T-cell (primary cell): Measurements from ENCODE around the gene GNPAT. TPM values are rescaled to one million over a fixed set of nuclear protein-coding genes. Genes with fewer than 3 reads are reported as not detected.
"Not testable (repeated sequence)": the region's sequence is repeated elsewhere in the genome, so short reads cannot be mapped to it uniquely, and the experiment has no call there.

Source experiments
- ATAC-seq, 4 experiments: fragments of 200-7000 bp in 3 of 4; fragments of 150-1000 bp in 1 of 4; cut with Tn5 transposase; replicated peaks in 1 of 4; 1 replicate in 3 of 4; 2 replicates in 1 of 4; pipeline ENCODE4 v1.10.0; 2021; ENCODE audit warnings: moderate library complexity in 3 of 4, mild to moderate bottlenecking in 2 of 4, moderate number of reproducible peaks in 1 of 4
- CTCF ChIA-PET, 2 donors: fragments of 300-600 bp; sonication (Branson Sonifier 250); formaldehyde crosslinking; loops; one replicate each; lab custom pipeline; 2022; ENCODE audit warnings: antibody characterized with exemption in 2 of 2; lab: Charles Lee
- POLR2A ChIA-PET, 2 donors: fragments of 300-600 bp; sonication (Branson Sonifier 250); formaldehyde crosslinking; loops; one replicate each; lab custom pipeline; 2022; ENCODE audit warnings: antibody characterized with exemption in 2 of 2; lab: Charles Lee
- DNase-seq, 35 experiments: peaks; one replicate each; pipeline versions ENCODE4 v3.0.0 to v3.0.0-alpha.2; 2013 to 2023
- H3K27ac ChIP-seq: one replicate; pipeline ENCODE4 v1.5.1; 2013; ENCODE audit warnings: low read length
- H3K27me3 ChIP-seq, 2 experiments: replicated peaks in 1 of 2; 1 replicate in 1 of 2; 2 replicates in 1 of 2; pipeline versions ENCODE4 v1.6.1 to v1.7.0; 2013; ENCODE audit warnings: low read length in 1 of 2, mixed read lengths in 1 of 2; ENCODE audit not compliant: control insufficient read depth in 2 of 2, insufficient read depth in 2 of 2; ENCODE audit errors: extremely low read depth in 1 of 2
- H3K36me3 ChIP-seq, 2 donors: 1 replicate in 1 of 2; 2 replicates in 1 of 2; pipeline versions ENCODE4 v1.6.1 to v1.7.0; 2013; ENCODE audit warnings: low read length in 1 of 2; ENCODE audit not compliant: control insufficient read depth in 2 of 2, insufficient read depth in 1 of 2; ENCODE audit errors: extremely low read depth in 1 of 2
- H3K4me1 ChIP-seq, 2 experiments: 1 replicate in 1 of 2; 2 replicates in 1 of 2; pipeline versions ENCODE4 v1.6.1 to v1.7.0; 2013; ENCODE audit warnings: low read length in 2 of 2, mixed read lengths in 1 of 2; ENCODE audit not compliant: insufficient read depth in 2 of 2, control insufficient read depth in 1 of 2; ENCODE audit errors: extremely low read depth in 1 of 2
- H3K4me3 ChIP-seq, 2 donors: 1 replicate in 1 of 2; 2 replicates in 1 of 2; pipeline versions ENCODE4 v1.5.1 to v1.7.0; 2013; ENCODE audit warnings: mild to moderate bottlenecking in 2 of 2, low read length in 1 of 2, moderate library complexity in 1 of 2; ENCODE audit not compliant: control insufficient read depth in 1 of 2; ENCODE audit errors: extremely low read depth in 1 of 2
- H3K9me3 ChIP-seq: 2 replicates; pipeline ENCODE4 v1.7.0; 2013
- H3K27ac Mint-ChIP-seq, 2 donors: one replicate each; pipeline ENCODE4 v1.8.0; 2020 to 2021; ENCODE audit warnings: mild to moderate bottlenecking in 2 of 2, mixed read lengths in 2 of 2
- H3K27me3 Mint-ChIP-seq, 2 donors: one replicate each; pipeline ENCODE4 v1.8.0; 2021 to 2022; ENCODE audit warnings: mixed read lengths in 2 of 2
- H3K36me3 Mint-ChIP-seq: one replicate; pipeline ENCODE4 v1.8.0; 2021; ENCODE audit warnings: mixed read lengths
- H3K4me1 Mint-ChIP-seq, 3 donors: one replicate each; pipeline ENCODE4 v1.8.0; 2020 to 2022; ENCODE audit warnings: mixed read lengths in 3 of 3, mild to moderate bottlenecking in 1 of 3
- H3K4me3 Mint-ChIP-seq, 3 donors: one replicate each; pipeline ENCODE4 v1.8.0; 2020 to 2022; ENCODE audit warnings: mild to moderate bottlenecking in 3 of 3, mixed read lengths in 3 of 3, moderate library complexity in 3 of 3
- H3K9me3 Mint-ChIP-seq, 3 donors: one replicate each; pipeline ENCODE4 v1.8.0; 2020 to 2022; ENCODE audit warnings: mixed read lengths in 3 of 3
- WGBS: methylation state at CpG from one replicate; pipeline ENCODE4 v1.1.5; 2013; ENCODE audit warnings: missing lambda C conversion rate; ENCODE audit not compliant: insufficient coverage; 5-methylcytosine and 5-hydroxymethylcytosine counted together
- total RNA-seq, 35 experiments: library from RNA in 6 of 35; stranded (reverse) in 6 of 35; fragments of 120-200 nt in 1 of 35; gene quantifications; one replicate each; pipeline versions ENCODE4 v1.2.1 to v1.2.4 and lab custom pipeline; 2013 to 2026

Gene GNPAT
- total RNA-seq, 5 donors from 2014 or later (not counting 1 experiment from before 2014, with no cell fraction given) = 23.7 to 36.9 (median 35.5) TPM

DNA sequence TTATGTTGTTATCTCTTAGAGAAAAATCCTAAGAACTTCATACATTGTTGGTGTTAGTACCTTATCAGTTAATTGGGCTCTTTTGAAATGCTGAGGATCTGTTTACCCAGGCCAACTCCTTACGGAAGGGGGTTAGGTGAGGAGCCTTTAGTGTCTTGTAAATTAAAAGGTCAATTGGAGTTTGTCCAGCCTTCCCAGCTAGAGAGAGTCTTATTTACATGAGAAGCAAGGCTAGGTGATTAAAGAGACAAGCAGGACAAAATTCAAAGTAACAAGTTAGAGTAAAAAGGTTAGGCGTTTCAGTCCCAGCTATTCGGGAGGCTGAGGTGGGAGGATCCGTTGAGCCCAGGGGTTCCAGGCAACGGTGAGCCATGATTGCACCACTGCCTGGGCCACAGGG, 28.7 kb upstream of the GNPAT start:
- WGBS = 100% methylated on average over 1 of the region's 5 CpGs
- H3K27me3 Mint-ChIP-seq, H3K36me3 ChIP-seq, H3K27ac Mint-ChIP-seq, ATAC-seq, H3K4me3 Mint-ChIP-seq, H3K27ac ChIP-seq, DNase-seq, H3K4me3 ChIP-seq, H3K9me3 ChIP-seq, CTCF ChIA-PET, H3K9me3 Mint-ChIP-seq, POLR2A ChIA-PET, H3K36me3 Mint-ChIP-seq: not testable (repeated sequence)
- Histone ChIP-seq H3K27me3 (peaks cover 0 to 17% of the 10 kb centered on the region in 2 experiments), H3K4me1 (peaks cover 0 to 18% of the 10 kb centered on the region in 2 experiments)
- H3K4me1 Mint-ChIP-seq = peaks cover 13 to 17% (median 16%) of the 10 kb centered on the region in 3 donors

DNA sequence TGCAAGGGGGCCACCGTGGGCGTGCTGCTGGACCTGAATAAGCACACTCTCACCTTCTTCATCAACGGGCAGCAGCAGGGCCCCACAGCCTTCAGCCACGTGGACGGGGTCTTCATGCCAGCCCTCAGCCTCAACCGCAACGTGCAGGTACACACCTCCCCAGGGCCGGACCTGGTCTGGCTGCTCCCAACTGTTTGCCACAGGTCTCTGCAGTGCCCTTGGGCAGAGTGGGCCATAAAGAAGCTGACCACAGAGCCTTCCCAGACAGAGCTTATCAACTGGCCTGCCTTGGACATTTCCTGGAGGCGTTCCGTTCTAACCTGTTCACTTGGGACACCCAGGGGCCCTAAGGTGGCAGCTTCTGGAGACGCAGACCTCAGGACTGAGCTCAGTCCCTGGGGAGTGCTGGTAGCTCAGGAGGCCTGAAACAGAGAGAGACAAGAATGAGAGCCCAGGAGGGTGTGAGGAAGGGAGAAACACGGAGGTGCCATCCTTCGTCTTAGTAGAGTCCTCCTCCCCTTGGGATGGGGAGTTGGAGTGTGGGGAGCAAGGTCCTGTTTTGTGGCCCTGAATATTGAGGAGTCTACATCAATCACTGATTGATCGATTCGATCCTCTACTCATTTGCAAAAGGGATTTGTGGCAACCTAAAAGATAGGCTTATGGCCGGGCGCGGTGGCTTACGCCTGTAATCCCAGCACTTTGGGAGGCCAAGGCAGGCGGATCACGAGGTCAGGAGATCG, 27.0 kb upstream of the GNPAT start:
- Histone ChIP-seq H3K36me3 (no peaks in the 10 kb centered on the region), H3K27ac (no peak overlapping the region), H3K4me1 (peaks cover 0 to 18% of the 10 kb centered on the region in 2 experiments), H3K4me3 (no peak overlapping the region), H3K27me3 (peaks cover 0 to 21% of the 10 kb centered on the region in 2 experiments), H3K9me3 (no peaks in the 10 kb centered on the region)
- WGBS = 91% methylated on average over 12 of the region's 22 CpGs
- Mint-ChIP-seq H3K27me3 (peaks cover 0 to 4% of the 10 kb centered on the region in 2 donors), H3K4me3 (no peak overlapping the region), H3K4me1 (peaks cover 13 to 17% (median 16%) of the 10 kb centered on the region in 3 donors), H3K9me3 (no peaks in the 10 kb centered on the region), H3K27ac (no peak overlapping the region), H3K36me3 (no peaks in the 10 kb centered on the region)
- ATAC-seq (no peak), DNase-seq (no peak)
- POLR2A ChIA-PET = no interaction called here
- CTCF ChIA-PET = interaction anchor here in 1 of 2 donors (0.7 kb wide), 1 partner anchor 574 kb away, joined by 3 read pairs; no protein-coding TSS in a partner anchor

DNA sequence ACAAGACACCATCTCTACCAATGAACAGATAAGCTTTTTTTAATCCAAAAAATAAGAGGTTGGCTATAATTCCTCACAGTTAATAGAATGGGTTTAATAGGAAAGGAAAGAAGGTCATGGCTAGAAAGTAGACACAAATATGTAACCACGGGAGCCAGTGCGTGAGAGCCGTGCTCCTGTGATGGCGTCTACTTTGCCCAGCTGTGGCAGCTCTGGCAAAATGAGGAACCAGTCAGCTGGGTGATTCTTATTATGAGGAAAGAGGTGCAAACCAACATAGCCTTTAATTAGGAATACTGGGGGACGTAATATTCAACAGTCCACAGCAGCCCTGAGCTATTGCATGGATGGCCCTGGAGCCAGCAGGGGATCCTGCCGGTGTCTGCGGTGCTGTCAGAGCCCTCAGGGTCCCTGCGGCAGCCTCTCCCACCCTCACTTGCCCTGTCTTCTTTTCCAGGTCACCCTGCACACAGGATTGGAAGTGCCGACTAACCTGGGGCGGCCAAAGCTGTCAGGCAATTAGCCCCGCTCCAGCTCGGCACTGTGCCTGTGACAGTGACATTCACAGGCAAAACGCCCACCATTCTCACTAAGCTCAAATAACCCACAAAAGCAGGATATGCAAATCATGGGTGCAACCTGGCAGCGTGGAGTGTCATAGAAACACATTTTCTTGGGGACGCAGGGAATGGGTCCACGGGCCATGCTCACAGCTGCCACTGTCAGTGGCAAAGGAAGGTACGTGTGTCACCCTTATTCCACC, 25.9 kb upstream of the GNPAT start:
- Histone ChIP-seq H3K36me3 (no peaks in the 10 kb centered on the region), H3K27ac (no peak overlapping the region), H3K4me1 (peaks cover 0 to 18% of the 10 kb centered on the region in 2 experiments), H3K4me3 (no peak overlapping the region), H3K9me3 (no peaks in the 10 kb centered on the region), H3K27me3 (peaks cover 0 to 21% of the 10 kb centered on the region in 2 experiments)
- Mint-ChIP-seq H3K36me3 (no peaks in the 10 kb centered on the region), H3K9me3 (no peaks in the 10 kb centered on the region), H3K4me3 (no peak overlapping the region), H3K27ac (no peak overlapping the region), H3K4me1 (peaks cover 13 to 17% (median 16%) of the 10 kb centered on the region in 3 donors), H3K27me3 (peaks cover 0 to 4% of the 10 kb centered on the region in 2 donors)
- POLR2A ChIA-PET = no interaction called here
- DNase-seq (no peak), ATAC-seq (no peak)
- CTCF ChIA-PET = no interaction called here
- 52% methylated on average over 16 of the region's 17 CpGs for WGBS

DNA sequence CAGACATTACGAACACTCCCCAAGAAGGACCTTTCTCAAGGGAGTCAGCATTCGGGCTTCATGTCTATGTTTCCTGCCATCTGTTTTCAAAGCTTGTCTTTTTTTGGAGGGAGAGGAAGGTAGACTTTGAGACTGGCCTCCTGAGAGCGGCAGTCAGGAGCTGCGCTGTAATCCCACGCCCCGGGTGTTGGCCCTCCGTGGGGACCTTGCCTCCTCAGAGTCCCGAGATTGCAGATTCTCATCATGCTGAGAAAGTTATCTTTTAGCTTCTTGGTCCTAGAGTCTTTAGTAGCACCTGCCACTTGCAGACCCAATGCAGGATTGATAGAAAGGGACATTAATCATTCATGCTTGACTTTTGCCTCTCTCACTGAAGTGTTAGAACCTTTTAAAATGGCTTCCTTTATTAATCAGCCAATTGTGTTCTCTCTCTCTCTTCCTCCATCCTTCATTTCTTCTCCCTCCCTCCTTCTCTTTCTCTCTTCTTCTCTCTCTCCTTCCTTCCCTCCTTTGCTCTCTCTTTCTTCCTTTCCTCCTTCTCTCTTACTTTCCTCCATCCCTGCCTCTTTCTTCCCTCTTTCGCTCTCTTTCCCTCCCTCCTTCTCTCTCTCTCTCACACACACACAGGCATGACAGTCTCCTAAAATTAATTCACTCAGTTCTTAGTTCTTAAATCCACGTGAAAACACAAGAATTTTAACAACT, 25.2 kb upstream of the GNPAT start:
- Histone ChIP-seq H3K9me3 (no peaks in the 10 kb centered on the region), H3K27me3 (peaks cover 0 to 21% of the 10 kb centered on the region in 2 experiments), H3K4me1 (peaks cover 0 to 18% of the 10 kb centered on the region in 2 experiments), H3K27ac (no peak overlapping the region), H3K36me3 (no peaks in the 10 kb centered on the region), H3K4me3 (no peak overlapping the region)
- CTCF ChIA-PET = no interaction called here
- Mint-ChIP-seq H3K4me1 (peaks cover 13 to 17% (median 16%) of the 10 kb centered on the region in 3 donors), H3K9me3 (no peaks in the 10 kb centered on the region), H3K36me3 (no peaks in the 10 kb centered on the region), H3K27ac (no peak overlapping the region), H3K4me3 (no peak overlapping the region), H3K27me3 (peaks cover 0 to 4% of the 10 kb centered on the region in 2 donors)
- 72% methylated on average over 2 of the region's 10 CpGs for WGBS
- POLR2A ChIA-PET = no interaction called here
- ATAC-seq (no peak), DNase-seq (no peak)

DNA sequence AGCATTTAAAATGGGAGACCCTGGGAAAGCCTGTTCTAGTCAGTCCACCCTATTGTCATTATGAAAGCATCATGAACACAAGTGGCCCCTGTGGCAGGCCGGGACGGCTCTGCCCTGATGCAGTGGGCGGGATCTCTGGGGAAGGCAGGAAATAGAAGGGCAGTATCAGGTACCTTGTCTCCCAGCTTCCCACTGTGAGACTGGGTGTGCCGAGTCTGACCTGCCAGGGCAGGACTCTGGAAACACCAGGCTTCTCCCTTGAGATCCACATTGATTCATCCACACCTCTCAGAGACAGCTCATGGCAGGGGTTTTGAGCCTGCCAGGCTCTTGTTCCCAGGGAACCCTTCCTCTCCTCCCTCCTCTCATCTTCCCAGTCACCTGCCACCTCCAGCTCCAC, 24.5 kb upstream of the GNPAT start:
- no peak for DNase-seq
- no peak for ATAC-seq
- H3K9me3 ChIP-seq = no peaks in the 10 kb centered on the region
- ChIA-PET POLR2A (interaction anchor here in 1 of 2 donors (0.6 kb wide), 1 partner anchor 24 kb away, joined by 3 read pairs; no protein-coding TSS in a partner anchor), CTCF (no interaction called here)
- peaks cover 0 to 12% of the 10 kb centered on the region in 2 experiments for H3K4me1 ChIP-seq
- no peak overlapping the region for H3K27ac Mint-ChIP-seq
- peaks cover 0 to 21% of the 10 kb centered on the region in 2 experiments for H3K27me3 ChIP-seq
- 43% methylated on average over 1 of the region's 4 CpGs for WGBS
- peaks cover 8 to 11% (median 11%) of the 10 kb centered on the region in 3 donors for H3K4me1 Mint-ChIP-seq
- no peaks in the 10 kb centered on the region for H3K36me3 ChIP-seq
- no peaks in the 10 kb centered on the region for H3K36me3 Mint-ChIP-seq
- H3K4me3 ChIP-seq = no peak overlapping the region
- H3K27me3 Mint-ChIP-seq = peaks cover 0 to 4% of the 10 kb centered on the region in 2 donors
- H3K9me3 Mint-ChIP-seq = no peaks in the 10 kb centered on the region
- H3K4me3 Mint-ChIP-seq = no peak overlapping the region
- H3K27ac ChIP-seq = no peak overlapping the region

DNA sequence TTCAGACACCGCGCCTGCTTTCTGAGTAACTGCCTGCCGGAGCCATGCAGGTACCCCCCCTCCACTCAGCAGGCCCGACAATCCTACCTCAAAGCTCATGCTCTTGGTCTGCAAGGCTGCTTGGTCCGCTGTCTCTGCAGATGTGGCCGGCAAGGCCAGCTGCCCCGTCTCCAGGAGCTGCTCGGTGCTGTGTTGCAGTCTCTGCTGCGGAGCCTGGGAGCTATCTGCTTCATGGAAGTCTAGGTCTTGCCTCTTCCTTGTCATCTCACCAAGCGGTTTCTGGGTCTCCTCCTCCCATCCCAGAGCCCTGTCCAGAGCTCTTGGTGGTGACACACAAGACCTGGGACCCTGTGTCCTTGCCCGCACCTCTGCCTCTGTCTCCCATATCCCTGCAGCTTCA, 24.0 kb upstream of the GNPAT start:
- H3K4me3 Mint-ChIP-seq = no peak overlapping the region
- DNase-seq (no peak), ATAC-seq (no peak)
- ChIA-PET CTCF (interaction anchor here in 1 of 2 donors (1.0 kb wide), 1 partner anchor 17 kb away, joined by 3 read pairs; no protein-coding TSS in a partner anchor), POLR2A (no interaction called here)
- H3K27me3 Mint-ChIP-seq = peaks cover 0 to 4% of the 10 kb centered on the region in 2 donors
- H3K36me3 Mint-ChIP-seq = no peaks in the 10 kb centered on the region
- H3K4me1 ChIP-seq = peaks cover 0 to 8% of the 10 kb centered on the region in 2 experiments
- H3K4me1 Mint-ChIP-seq = peaks cover 4 to 8% (median 5%) of the 10 kb centered on the region in 3 donors
- WGBS = 88% methylated on average over 10 of the region's 11 CpGs
- H3K27ac ChIP-seq = no peak overlapping the region
- no peaks in the 10 kb centered on the region for H3K36me3 ChIP-seq
- H3K27ac Mint-ChIP-seq = no peak overlapping the region
- H3K9me3 Mint-ChIP-seq = no peaks in the 10 kb centered on the region
- peaks cover 0 to 18% of the 10 kb centered on the region in 2 experiments for H3K27me3 ChIP-seq
- no peak overlapping the region for H3K4me3 ChIP-seq
- no peaks in the 10 kb centered on the region for H3K9me3 ChIP-seq
